Femur (tissue), 1 donor: Measurements from ENCODE around the gene VASH2.
A peak's percentile ranks its signal among the peaks of the same experiment; 100 is the strongest.

Source experiments
- DNase-seq: peaks from one replicate; pipeline ENCODE4 v3.0.0-alpha.2; 2017

The VASH2 gene

GRCh38 chr1:212933815-212934471 lies 16.4 kb upstream of the VASH2 start:
- no peak for DNase-seq

DNA sequence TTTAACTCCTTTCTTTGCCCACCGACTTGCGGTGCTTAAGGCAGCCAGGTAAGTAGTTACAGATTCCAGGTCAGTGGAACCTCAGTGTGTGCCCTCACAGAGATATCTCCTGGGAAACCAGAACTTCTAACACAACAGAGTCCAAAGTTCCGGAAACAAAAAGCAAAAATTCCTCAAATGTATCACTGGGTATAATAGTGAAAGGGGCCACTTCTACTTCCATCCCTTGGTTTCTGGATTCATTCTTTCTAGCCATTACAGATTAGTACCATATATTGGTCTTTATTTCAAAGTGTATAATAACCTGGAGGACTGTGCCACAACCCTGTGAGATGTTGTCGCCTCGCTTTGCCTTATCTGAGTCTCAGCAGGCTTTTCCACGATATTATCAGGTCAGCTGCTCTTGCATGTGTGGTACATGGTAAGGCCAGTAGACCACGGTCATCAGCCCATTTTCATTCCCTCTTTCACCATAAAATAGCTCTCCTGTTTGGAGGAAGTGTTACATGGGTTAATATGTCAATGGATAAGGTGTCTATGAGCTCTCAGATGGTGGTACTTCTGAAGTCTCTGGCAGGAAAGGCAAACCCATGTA lies 14.9 kb upstream of the VASH2 start:
- DNase-seq = no peak

GRCh38 chr1:212937034-212937433 lies 13.3 kb upstream of the VASH2 start:
- no peak for DNase-seq

GRCh38 chr1:212938846-212939245 lies 11.5 kb upstream of the VASH2 start:
- no peak for DNase-seq

GRCh38 chr1:212941452-212941851 lies 8.9 kb upstream of the VASH2 start:
- DNase-seq = no peak

- no peak for DNase-seq
These were observed 7.5 kb upstream of the VASH2 start for GRCh38 chr1:212942679-212943392.

DNA sequence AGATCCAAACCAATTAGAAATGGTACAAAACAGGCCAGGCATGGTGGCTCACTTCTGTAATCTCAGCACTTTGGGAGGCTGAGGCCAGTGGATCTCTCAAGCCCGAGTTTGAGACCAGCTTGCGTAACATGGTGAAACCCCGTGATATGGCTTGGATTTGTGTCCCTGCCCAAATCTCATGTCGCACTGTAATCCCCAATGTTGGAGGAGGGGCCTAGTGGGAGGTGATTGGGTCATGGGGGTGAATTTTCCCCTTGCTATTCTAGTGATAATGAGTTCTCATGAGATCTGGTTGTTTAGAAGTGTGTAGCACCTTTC lies 7.0 kb upstream of the VASH2 start:
- DNase-seq = no peak

- no peak for DNase-seq
These were observed 6.0 kb upstream of the VASH2 start for GRCh38 chr1:212944229-212944901.

DNA sequence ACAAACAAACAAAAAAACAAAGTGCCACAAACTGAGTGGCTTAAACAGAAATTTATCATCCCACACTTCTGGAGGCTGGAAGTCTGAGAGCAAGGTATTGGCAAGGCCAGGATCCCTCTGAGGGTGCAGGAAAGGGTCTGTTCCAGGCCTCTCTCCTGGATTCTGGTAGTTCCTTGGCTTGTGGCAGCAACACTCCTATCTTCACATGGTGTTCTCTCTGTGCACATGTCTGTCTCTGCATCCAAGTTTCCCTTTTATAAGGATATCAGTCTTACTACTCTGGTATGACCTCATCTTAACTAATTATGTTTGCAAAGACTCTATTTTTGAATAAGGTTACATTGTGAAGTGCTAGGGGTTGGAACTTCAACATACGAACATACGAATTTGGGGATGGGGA lies 5.3 kb upstream of the VASH2 start:
- no peak for DNase-seq

DNA sequence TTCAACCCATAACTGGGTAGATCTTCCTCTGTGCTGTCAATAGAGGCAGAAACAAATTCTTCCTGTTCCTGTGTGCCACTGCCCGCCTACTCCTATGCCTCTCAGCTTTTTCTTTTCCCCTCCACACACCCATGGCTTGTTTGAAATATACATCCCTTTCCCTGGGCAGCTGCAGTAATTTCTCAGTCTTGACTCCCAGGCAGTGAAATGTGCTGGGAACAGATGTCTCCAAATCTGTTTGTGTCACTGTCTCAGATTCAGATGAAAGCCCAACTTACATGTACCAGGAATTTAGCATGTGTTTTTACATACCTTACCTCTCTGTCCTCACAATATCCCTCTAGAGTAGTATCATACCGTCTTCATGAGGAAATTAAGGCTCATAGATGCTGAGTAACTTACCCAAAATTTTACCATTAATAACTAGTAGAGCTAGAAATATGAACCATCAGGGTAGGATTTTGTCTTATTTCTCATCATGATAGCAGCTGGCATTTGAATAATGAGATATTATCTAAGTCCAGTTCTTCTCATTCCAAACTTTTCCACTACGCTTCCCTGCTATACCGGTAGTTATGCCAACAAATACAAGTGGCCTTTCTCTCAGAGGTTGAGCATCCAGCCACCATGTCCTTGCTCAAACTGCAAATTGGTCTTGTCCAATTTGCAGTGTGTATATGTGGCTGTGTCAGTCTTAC lies 4.7 kb upstream of the VASH2 start:
- DNase-seq = no peak

DNA sequence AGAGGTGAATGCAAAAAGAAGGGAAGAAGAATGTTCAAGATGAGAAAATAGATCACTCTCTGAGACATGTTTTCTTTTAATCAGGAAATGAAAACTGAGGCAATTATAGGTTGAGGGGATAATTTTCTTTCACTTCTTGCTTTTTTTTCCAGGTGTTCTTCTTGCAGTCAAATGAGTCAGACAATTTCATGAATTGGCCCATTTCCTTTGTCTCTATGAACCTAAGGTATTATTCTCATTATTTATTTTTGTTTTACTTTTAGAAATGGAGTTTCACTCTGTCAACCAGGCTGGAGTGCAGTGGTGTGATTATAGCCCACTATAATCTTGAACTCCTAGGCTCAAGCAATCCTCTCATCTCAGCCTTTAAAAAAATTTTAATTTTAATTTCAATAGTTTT lies 3.5 kb upstream of the VASH2 start:
- DNase-seq = no peak

DNA sequence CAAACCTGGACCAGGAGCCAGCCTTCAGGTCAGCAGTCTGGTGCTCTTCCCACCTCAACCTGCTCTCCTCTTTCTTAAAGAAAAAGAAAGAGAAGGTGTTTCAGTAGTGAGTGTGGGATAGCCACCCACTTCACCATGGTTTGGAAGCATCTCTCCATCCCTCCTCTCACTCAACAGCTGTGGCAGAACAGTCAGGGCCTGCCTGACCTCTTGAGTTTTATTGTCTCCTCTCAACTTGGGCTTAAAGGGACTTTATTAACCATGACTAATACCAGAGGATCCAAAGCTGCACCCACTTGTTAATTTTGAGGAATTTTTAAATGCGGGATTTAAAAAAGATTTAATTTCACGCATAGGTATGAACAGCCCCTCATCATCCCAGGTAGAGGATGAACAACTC lies 570 bp upstream of the VASH2 start:
- DNase-seq = no peak

- DNase-seq = peak; percentile 36
These were observed 995 bp downstream of the VASH2 start for GRCh38 chr1:212951126-212951946.

GRCh38 chr1:212951947-212952640 lies 1.8 kb downstream of the VASH2 start:
- DNase-seq = no peak

DNA sequence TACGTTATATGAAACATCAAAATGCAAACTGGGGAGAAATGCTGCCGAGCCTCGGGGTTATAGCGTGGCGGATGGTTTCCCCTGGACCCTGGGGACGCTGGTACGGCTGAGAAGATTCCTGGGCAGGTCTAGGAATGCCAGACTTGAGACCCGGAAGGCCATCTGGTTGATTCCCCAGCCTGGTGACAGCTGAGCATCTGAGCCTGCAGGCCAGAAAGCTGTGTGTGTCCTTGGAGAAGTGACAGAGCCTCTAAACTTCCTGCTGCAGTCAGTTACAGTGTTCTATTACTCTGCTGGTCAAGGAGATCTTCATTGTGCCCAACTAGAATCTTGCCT lies 2.3 kb downstream of the VASH2 start:
- DNase-seq = peak; percentile 72

- DNase-seq = no peak
These were observed 3.0 kb downstream of the VASH2 start for GRCh38 chr1:212953321-212953720.

DNA sequence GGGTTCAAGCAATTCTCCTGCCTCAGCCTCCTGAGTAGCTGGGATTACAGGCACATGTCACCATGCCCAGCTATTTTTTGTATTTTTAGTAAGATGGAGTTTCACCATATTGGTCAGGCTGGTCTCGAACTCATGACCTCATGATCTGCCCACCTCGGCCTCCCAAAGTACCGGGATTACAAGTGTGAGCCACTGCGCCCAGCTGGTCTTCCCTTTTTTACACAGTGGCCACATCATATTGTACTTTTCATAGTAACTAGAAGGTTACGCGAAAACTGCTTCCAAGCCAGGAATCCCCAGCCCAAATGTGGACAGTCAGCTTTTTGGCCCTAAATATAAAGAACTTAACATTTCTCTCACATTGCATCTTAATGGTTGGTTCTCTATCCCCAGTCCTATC lies 4.2 kb downstream of the VASH2 start:
- no peak for DNase-seq

DNA sequence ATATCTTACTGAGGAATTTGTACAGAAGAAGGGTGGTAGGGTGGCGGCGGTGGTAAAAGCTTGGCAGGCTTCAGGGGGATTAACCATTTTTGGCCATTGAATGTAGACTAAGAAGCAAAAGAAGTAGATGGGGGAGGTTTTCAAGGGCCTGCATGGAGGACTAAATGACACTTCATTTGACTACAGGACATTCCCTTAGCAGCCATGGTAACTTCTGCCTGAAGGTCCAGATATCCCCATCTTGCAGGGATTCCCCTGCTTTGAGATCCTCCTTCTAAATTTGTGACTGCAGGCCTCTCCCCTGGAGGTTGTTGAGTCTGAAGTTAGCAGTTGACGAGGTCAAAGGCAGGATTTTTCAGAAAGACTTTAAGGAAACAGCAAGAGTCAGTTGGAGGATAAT lies 4.8 kb downstream of the VASH2 start:
- no peak for DNase-seq

DNA sequence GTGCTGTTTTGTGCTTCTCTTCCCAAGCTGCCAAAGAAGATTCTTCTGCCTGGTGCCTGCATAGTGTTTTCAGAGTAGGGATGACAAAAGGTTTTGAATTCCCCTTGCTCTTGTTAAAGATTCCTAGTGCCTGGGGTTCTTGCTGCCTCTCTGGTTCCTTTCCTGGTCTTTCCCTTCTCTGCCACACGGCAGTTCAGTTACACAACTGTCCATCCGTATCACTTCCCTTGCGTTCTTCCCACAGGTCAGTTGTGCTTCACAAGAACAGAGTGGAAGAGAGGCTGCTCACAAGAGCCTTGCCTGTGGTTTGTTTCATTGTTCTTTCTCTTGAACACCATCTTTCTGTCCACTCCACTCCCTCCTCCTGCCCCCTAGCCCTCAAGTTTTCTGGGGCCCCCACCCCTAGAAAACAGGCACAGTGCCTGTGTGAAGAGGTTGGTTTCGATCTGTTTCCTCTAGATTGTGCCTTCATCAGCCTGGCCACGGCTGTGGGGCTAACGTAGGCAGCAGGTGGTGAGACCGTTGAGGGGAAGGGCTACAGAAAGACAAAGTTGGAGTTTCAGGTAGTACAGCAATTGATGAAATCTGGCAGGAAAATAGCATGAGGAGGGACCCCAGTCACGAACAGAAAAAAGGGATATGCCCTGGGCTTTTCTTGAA lies 5.8 kb downstream of the VASH2 start:
- DNase-seq = no peak

DNA sequence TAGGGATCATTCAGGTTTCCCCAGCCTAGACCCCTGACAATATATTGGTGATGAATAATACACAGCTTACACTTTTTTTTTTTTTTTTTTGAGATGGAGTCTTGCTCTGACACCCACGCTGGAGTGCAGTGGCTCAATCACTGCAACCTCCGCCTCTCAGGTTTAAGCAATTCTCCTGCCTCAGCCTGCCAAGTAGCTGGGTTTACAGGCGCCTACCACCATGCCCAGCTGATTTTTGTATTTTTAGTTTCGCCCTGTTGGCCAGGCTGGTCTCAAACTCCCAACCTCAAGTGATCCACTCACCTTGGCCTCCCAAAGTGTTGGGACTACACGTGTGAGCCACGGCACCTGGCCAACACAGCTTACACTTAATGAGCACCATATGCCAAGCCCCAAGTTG lies 7.2 kb downstream of the VASH2 start:
- DNase-seq = no peak

DNA sequence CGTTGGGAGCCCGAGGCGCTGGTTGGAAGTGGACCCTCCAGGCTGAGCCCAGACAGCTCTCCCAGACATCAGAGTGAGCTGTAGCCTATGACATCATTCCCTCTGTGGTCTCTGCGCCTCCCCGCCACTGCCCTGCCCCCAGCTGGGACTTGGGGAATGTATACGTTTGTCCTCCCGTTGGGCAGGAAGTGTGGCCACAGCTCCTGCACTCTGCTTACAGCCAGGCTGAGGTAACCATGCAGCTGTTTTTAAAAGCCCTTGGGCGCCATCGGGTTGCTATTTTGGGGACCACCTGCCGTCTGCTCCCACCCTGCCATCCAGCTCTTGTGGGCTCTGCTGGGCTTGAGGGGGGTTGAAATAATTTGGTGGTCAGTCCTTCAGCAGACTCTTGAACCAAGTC lies 7.8 kb downstream of the VASH2 start:
- DNase-seq = peak; percentile 66
